ENCODE results near the gene TMA7. TPM values are rescaled to one million over a fixed set of nuclear protein-coding genes. Genes with fewer than 3 reads are reported as not detected.

TMA7 gene
- total RNA-seq, 4 donors from 2014 or later: 272 to 488 (median 350) TPM

DNA sequence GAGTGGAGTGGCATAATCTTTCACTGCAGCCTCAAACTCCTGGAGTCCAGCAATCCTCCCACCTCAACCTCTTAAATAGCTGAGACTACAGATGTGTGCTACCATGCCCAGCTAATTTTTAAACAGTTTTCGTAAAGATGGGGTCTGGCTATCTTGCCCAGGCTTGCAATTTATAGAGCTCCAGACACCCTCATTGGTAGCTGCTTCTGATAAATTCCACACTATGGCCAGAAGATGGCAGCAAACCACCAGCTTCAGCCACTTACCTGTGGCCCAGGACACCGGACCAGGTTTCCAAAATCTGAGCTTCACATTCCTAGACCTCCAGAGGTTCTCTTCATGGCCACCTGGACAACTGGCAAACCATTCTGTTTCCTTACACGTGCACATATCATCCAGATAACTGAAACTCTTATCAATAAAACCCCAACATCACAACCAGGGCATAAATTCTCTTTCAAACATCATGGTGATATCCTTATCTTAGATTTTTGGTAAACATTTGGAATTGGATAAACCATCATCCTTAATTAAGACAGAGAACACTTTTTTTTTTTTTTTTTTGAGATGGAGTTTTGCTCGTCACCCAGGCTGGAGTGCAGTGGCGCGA lies 39.1 kb upstream of the TMA7 start:
- TF ChIP-seq, protein P1, sequence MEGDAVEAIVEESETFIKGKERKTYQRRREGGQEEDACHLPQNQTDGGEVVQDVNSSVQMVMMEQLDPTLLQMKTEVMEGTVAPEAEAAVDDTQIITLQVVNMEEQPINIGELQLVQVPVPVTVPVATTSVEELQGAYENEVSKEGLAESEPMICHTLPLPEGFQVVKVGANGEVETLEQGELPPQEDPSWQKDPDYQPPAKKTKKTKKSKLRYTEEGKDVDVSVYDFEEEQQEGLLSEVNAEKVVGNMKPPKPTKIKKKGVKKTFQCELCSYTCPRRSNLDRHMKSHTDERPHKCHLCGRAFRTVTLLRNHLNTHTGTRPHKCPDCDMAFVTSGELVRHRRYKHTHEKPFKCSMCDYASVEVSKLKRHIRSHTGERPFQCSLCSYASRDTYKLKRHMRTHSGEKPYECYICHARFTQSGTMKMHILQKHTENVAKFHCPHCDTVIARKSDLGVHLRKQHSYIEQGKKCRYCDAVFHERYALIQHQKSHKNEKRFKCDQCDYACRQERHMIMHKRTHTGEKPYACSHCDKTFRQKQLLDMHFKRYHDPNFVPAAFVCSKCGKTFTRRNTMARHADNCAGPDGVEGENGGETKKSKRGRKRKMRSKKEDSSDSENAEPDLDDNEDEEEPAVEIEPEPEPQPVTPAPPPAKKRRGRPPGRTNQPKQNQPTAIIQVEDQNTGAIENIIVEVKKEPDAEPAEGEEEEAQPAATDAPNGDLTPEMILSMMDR (IDR thresholded peaks at IDR 0.05; ENCODE audit: low read depth): no peak

DNA sequence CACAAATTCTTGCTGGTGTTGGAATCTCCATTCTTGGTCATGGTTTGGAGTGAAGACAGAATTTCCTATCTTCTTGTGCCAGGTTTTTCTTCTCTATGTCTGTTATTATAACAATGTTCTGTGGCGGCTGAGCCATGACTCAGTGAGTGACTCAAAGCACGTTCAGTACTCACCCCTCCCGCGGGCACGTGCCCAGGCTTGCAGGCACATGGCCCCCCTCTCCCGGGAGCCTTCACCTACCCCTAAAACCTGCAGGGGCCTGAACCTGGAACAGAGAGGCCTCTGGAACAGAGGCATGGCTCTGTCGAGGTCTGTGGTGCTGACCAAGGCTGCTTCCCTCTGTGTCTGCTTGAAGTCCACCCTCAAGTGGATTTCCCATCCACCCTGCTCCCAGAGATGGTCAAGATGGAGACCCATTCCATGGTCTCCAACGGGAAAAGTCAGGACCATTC lies 37.8 kb upstream of the TMA7 start:
- TF ChIP-seq, protein P1 (IDR thresholded peaks at IDR 0.05; ENCODE audit: low read depth): no peak

GRCh38 chr3:48402907-48403306 lies 37.1 kb upstream of the TMA7 start:
- TF ChIP-seq, protein P1 (IDR thresholded peaks at IDR 0.05; ENCODE audit: low read depth): no peak

DNA sequence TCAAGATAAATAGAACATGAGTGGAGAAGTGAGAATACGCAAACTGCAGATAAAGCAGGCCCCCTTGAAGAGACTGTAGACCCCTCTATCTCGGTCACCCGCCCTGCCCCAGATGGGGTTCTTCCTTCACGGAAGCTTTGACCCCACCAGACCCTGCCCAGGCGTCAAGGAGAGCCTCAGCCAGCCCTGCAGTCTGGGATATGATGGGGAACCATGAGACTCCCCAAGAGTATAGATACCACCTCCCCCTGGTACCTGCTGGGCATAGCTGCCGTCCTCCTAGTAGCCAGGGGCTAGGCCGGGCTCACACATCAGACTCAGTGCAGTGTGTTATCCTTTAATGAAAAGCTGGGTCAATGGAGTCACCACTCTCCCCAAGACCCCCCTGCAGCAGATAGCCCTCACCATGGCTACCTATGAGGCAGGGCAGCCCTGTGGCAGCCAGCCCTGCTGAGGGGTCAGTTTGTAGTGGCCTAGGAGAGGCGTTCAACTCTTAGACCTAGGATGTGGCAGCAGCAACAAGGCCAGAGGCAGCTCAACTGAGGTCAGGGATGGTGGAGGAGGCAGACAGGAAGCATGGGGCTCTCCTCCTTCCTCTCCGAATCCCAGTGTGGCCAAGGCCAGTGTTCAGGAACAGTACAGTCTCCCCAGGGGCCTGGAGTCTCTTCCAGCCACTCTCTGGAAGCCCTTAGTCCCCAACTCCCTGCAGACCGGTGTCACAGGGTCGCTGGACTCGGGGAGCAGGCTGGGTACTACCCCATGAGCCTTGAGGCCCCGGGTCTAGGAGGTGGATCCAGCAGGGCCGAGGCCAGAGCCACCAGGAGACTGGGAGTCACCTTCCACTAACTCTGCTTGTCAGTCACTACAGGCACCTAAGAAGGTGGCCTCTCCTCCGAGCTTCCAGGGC lies 36.3 kb upstream of the TMA7 start:
- TF ChIP-seq, protein P1 (IDR thresholded peaks at IDR 0.05; ENCODE audit: low read depth): no peak

DNA sequence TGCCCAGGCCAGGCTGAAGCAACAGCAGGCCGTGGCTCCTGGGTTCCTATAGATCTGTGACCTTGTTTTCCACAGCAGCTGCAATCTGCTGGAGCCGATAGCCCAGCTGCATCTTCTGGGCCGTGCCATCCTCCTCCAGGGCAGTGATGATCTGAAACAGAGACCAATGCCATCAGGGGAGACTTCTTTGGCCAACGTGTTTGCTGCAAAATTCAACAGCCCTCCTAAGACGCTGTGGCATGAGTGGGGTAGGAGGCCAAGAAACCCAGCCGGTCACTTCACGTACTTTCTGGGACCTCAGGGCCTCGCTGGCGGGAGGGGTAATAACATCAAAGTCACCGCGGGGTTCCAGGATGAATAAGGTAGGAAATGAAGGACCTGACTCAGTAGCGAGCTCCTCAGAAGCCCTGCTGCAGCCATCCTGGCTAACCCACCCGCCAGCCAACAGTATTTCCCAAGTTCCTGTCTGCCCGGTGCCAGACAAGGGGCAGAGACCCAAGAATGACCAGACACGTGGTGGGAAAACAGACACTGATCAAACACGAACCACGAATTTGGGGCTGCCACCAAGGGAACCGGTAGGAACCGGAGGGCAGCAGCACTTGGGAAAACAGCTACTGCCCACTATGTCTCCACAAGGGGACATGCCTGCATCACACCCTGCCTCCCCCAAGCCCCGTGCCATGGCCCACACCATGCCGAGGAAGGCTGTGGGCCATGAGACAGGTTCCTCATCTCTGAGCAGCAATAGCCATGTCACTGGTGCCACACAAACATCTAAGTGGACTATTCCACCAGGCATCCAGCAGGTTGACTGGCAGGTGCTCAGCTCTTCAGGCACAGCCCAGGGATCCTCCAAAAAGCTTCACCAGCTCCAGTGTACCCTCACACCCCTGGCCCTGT lies 35.4 kb upstream of the TMA7 start:
- TF ChIP-seq, protein P1 (IDR thresholded peaks at IDR 0.05; ENCODE audit: low read depth): no peak

- TF ChIP-seq, protein P1 (IDR thresholded peaks at IDR 0.05; ENCODE audit: low read depth): no peak
These were observed 34.6 kb upstream of the TMA7 start for GRCh38 chr3:48405343-48405881.

Data from subcutaneous adipose tissue (tissue), 4 donors.